GM12878 (cell line): ENCODE results near the gene EPB41L4A.

Experiments used
- CBX3 ChIP-seq: fragments of 200-600 bp; sonication (generic); IDR thresholded peaks from 2 replicates; pipeline ENCODE4 v1.6.1; 2016; ENCODE audit warnings: low read depth, borderline replicate concordance
- NFXL1 ChIP-seq: fragments of 450-650 bp; IDR thresholded peaks from 2 replicates; pipeline ENCODE4 v1.6.1; 2017; ENCODE audit warnings: antibody characterized with exemption, mild to moderate bottlenecking, borderline replicate concordance
- POLR2A ChIP-seq: IDR thresholded peaks from 2 replicates; pipeline ENCODE4 v1.6.1; 2011; ENCODE audit warnings: low read depth, mild to moderate bottlenecking, low read length
- POLR2AphosphoS5 ChIP-seq: IDR thresholded peaks from 2 replicates; pipeline ENCODE4 v1.6.1; 2011; ENCODE audit warnings: mild to moderate bottlenecking, low read length, inconsistent platforms
- RBBP5 ChIP-seq: fragments of 200-600 bp; sonication (generic); conservative IDR thresholded peaks from 2 replicates; pipeline ENCODE4 v1.6.1; 2016
- RCOR1 ChIP-seq: conservative IDR thresholded peaks from 2 replicates; pipeline ENCODE4 v1.6.1; 2012; ENCODE audit warnings: low read depth, low read length, improper control_type of control experiment
- TAF1 ChIP-seq: IDR thresholded peaks from 2 replicates; pipeline ENCODE4 v1.6.1; 2011; ENCODE audit warnings: mild to moderate bottlenecking, low read depth, low read length, borderline replicate concordance
- TCF3 ChIP-seq: IDR thresholded peaks from 2 replicates; pipeline ENCODE4 v1.6.1; 2012; ENCODE audit warnings: low read depth, mild to moderate bottlenecking, low read length, borderline replicate concordance; ENCODE audit not compliant: insufficient read depth
- YY1 ChIP-seq: IDR thresholded peaks from 2 replicates; pipeline ENCODE4 v1.6.1; 2011; ENCODE audit warnings: low read depth, mild to moderate bottlenecking, low read length
- TF ChIP-seq, protein P1 (sequence below), 3 experiments: IDR thresholded peaks in 2 of 3; conservative IDR thresholded peaks in 1 of 3; 2 replicates each; pipeline ENCODE4 v1.5.1; 2011; ENCODE audit warnings: low read depth in 3 of 3, low read length in 3 of 3, mild to moderate bottlenecking in 3 of 3, control low read depth in 2 of 3, moderate library complexity in 2 of 3, inconsistent platforms in 1 of 3, mixed read lengths in 1 of 3; ENCODE audit not compliant: control insufficient read depth in 2 of 3, insufficient read depth in 1 of 3; ENCODE audit errors: extremely low read depth in 1 of 3
- TF ChIP-seq, protein P2 (sequence below): fragments of 450-650 bp; IDR thresholded peaks from 2 replicates; pipeline ENCODE4 v1.6.1; 2018; ENCODE audit warnings: borderline replicate concordance, mild to moderate bottlenecking; ENCODE audit not compliant: partially characterized antibody
- TF ChIP-seq, protein P3 (sequence below): fragments of 450-650 bp; IDR thresholded peaks from 2 replicates; pipeline ENCODE4 v1.6.1; 2017; ENCODE audit warnings: antibody characterized with exemption, mild to moderate bottlenecking, moderate library complexity

DNA sequence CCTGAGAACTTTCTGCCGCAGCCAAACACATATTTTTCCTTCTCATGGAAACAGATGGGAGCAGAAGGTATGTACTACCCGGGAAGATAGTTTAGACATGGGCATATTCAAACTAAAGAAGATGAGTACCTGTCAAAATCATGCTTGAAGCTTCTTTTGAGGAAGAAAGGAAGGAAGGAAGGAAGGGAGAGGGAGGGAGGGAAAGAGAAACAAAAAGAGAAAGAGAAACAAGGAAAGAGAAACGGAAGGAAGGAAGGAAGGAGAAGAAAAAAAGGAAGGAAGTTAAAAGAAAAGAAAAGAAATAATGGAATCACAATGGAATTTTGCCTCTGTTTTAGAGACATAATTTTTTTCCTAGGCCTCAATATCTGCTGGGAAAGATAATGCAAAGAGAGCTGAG lies 34.6 kb downstream of the EPB41L4A start:
- TF ChIP-seq, protein P1, sequence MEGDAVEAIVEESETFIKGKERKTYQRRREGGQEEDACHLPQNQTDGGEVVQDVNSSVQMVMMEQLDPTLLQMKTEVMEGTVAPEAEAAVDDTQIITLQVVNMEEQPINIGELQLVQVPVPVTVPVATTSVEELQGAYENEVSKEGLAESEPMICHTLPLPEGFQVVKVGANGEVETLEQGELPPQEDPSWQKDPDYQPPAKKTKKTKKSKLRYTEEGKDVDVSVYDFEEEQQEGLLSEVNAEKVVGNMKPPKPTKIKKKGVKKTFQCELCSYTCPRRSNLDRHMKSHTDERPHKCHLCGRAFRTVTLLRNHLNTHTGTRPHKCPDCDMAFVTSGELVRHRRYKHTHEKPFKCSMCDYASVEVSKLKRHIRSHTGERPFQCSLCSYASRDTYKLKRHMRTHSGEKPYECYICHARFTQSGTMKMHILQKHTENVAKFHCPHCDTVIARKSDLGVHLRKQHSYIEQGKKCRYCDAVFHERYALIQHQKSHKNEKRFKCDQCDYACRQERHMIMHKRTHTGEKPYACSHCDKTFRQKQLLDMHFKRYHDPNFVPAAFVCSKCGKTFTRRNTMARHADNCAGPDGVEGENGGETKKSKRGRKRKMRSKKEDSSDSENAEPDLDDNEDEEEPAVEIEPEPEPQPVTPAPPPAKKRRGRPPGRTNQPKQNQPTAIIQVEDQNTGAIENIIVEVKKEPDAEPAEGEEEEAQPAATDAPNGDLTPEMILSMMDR (IDR thresholded peaks at IDR 0.05 in 2 of 3, conservative IDR thresholded peaks at IDR 0.05 in 1 of 3; ENCODE audit: control insufficient read depth in 2 of 3, extremely low read depth in 1 of 3, insufficient read depth in 1 of 3, low read depth in 3 of 3, low read length in 3 of 3) = no peak
- TF ChIP-seq, protein P2, sequence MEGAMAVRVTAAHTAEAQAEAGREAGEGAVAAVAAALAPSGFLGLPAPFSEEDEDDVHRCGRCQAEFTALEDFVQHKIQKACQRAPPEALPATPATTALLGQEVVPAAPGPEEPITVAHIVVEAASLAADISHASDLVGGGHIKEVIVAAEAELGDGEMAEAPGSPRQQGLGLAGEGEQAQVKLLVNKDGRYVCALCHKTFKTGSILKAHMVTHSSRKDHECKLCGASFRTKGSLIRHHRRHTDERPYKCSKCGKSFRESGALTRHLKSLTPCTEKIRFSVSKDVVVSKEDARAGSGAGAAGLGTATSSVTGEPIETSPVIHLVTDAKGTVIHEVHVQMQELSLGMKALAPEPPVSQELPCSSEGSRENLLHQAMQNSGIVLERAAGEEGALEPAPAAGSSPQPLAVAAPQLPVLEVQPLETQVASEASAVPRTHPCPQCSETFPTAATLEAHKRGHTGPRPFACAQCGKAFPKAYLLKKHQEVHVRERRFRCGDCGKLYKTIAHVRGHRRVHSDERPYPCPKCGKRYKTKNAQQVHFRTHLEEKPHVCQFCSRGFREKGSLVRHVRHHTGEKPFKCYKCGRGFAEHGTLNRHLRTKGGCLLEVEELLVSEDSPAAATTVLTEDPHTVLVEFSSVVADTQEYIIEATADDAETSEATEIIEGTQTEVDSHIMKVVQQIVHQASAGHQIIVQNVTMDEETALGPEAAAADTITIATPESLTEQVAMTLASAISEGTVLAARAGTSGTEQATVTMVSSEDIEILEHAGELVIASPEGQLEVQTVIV = no peak
- TF ChIP-seq TAF1 = no peak
- TF ChIP-seq CBX3 = no peak
- no peak for TF ChIP-seq NFXL1
- no peak for TF ChIP-seq RCOR1
- no peak for TF ChIP-seq YY1
- no peak for TF ChIP-seq POLR2A
- TF ChIP-seq TCF3 = no peak
- TF ChIP-seq RBBP5 = no peak
- TF ChIP-seq POLR2AphosphoS5 = no peak
- TF ChIP-seq, protein P3, sequence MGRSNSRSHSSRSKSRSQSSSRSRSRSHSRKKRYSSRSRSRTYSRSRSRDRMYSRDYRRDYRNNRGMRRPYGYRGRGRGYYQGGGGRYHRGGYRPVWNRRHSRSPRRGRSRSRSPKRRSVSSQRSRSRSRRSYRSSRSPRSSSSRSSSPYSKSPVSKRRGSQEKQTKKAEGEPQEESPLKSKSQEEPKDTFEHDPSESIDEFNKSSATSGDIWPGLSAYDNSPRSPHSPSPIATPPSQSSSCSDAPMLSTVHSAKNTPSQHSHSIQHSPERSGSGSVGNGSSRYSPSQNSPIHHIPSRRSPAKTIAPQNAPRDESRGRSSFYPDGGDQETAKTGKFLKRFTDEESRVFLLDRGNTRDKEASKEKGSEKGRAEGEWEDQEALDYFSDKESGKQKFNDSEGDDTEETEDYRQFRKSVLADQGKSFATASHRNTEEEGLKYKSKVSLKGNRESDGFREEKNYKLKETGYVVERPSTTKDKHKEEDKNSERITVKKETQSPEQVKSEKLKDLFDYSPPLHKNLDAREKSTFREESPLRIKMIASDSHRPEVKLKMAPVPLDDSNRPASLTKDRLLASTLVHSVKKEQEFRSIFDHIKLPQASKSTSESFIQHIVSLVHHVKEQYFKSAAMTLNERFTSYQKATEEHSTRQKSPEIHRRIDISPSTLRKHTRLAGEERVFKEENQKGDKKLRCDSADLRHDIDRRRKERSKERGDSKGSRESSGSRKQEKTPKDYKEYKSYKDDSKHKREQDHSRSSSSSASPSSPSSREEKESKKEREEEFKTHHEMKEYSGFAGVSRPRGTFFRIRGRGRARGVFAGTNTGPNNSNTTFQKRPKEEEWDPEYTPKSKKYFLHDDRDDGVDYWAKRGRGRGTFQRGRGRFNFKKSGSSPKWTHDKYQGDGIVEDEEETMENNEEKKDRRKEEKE = no peak
